ENCODE measurements around the gene ZNF787. TPM values are rescaled to one million over a fixed set of nuclear protein-coding genes. Genes with fewer than 3 reads are reported as not detected.
"Not testable (repeated sequence)": the region's sequence is repeated elsewhere in the genome, so short reads cannot be mapped to it uniquely, and the experiment has no call there.

The ZNF787 gene
- total RNA-seq, 1 experiment from 2014 or later = 132 TPM

DNA sequence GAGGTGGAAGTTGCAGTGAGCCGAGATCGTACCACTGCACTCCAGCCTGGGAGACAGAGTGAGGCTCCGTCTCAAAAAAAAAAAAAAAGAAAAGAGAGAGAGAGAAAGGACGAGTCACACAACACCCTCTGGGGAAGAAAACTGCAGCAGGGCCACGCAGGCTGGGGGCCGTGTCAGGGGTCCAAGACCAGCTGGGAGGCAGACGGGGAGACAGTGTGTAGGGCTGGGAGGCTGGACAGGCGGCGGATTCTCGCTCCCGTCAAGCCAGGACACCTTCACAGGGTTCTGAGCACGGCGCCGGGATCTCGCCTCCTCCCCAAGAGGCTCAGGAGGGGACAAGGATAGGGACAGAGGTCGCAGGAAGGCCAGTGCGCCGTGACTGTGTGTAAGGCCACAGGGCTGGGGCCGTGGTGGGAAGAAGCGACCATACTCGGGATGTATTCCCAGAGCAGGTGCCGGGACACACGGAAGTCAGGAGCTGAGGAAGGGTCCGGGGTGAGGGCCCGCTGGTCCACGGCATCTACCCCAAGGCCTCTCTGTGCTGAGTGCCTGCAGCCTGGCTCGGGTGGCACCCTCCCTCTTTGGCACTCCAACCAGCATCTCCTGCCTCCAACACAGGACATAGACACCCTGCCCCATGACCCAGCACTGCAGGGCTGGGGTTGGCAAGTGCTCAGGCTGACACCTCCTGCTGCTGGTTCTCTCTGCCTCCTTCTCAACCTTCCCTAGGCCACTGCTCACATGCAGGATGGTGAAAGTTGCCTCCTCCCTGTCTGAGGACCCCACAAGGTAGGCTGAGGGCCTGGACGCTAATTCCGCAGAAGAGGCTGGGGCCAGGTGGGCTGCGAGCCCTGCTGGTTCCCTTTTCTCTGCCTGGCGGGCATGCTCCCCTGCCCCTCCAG, 21.2 kb downstream of the ZNF787 start:
- TF ChIP-seq TCF7L2 (IDR thresholded peaks at IDR 0.05; ENCODE audit: low read depth, low read length) = no peak
- TF ChIP-seq, protein P1, sequence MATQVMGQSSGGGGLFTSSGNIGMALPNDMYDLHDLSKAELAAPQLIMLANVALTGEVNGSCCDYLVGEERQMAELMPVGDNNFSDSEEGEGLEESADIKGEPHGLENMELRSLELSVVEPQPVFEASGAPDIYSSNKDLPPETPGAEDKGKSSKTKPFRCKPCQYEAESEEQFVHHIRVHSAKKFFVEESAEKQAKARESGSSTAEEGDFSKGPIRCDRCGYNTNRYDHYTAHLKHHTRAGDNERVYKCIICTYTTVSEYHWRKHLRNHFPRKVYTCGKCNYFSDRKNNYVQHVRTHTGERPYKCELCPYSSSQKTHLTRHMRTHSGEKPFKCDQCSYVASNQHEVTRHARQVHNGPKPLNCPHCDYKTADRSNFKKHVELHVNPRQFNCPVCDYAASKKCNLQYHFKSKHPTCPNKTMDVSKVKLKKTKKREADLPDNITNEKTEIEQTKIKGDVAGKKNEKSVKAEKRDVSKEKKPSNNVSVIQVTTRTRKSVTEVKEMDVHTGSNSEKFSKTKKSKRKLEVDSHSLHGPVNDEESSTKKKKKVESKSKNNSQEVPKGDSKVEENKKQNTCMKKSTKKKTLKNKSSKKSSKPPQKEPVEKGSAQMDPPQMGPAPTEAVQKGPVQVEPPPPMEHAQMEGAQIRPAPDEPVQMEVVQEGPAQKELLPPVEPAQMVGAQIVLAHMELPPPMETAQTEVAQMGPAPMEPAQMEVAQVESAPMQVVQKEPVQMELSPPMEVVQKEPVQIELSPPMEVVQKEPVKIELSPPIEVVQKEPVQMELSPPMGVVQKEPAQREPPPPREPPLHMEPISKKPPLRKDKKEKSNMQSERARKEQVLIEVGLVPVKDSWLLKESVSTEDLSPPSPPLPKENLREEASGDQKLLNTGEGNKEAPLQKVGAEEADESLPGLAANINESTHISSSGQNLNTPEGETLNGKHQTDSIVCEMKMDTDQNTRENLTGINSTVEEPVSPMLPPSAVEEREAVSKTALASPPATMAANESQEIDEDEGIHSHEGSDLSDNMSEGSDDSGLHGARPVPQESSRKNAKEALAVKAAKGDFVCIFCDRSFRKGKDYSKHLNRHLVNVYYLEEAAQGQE (IDR thresholded peaks at IDR 0.05; ENCODE audit: insufficient read depth in 1 of 2, low read depth in 2 of 2, low read length in 1 of 2) = no peak
- no peak for TF ChIP-seq SIN3A (IDR thresholded peaks at IDR 0.05; ENCODE audit: borderline replicate concordance, insufficient read depth, low read depth, low read length)
- Histone ChIP-seq H3K27ac (ENCODE audit: low read length) (no peak overlapping the region), H3K27me3 (ENCODE audit: control insufficient read depth, insufficient read depth, low read length) (no peaks in the 10 kb centered on the region), H3K36me3 (ENCODE audit: control insufficient read depth, insufficient read depth, low read length) (peaks cover 6% of the 10 kb centered on the region), H3K4me1 (ENCODE audit: control insufficient read depth, insufficient read depth, low read length) (peaks cover 9% of the 10 kb centered on the region), H3K9me3 (ENCODE audit: control insufficient read depth, insufficient read depth, low read depth, low read length) (no peaks in the 10 kb centered on the region), H3K4me3 (ENCODE audit: low read depth in 2 of 2, low read length in 2 of 2) (no peak overlapping the region)
- DNase-seq (ENCODE audit: low read depth, low spot score) (no peak), ATAC-seq (0 out of 2 replicates have a peak, but pooled peaks have one; percentile 19)
- intact Hi-C loops (cut with micrococcal nuclease; ENCODE audit: unreplicated experiment) = no loop called here
- in situ Hi-C loops (cut with HindIII; ENCODE audit: low pct_unique_long_range_greater_than_20kb, low sequenced_read_pairs) = no loop called here
- CTCF ChIA-PET = no interaction called here
- POLR2A ChIA-PET = no interaction called here
- BruUV-seq (replicated peaks) = no TSS peak

DNA sequence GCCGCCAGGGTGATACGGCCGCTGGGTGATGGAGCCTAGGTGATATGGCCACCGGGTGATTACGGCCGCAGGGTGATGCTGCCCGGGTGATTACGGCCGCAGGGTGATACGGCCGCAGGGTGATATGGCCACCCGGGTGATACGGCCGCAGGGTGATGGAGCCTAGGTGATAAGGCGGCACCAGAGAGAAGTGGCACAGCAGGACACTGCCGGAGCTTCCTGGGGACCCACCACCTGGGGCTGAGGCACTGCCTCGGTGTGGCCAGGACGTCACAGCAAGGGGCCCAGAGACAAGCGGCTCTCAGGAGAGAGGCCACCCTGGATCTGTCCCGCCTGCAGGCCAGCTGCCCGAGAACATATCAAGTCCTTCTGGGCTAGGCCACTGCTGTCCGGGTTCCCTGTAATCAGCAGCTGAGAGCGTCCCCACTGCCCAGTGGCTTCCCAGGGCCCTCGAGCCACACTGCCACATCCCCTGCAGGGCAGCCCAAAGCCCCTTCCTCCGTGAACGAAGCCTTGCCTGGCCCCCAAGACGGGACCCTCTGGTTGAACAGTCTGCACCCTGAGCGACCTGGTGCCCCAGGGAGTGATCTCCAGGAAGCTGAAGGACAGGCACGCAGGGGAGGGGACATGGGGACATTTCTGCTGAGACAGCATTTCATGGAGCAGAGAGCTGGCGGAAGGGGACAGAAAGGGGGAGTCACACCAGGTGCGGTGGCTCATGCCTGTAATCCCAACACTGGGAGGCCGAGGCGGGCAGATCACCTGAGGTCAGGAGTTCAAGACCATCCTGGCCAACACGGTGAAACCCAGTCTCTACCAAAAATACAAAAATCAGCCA, 22.1 kb downstream of the ZNF787 start:
- Histone ChIP-seq H3K9me3 (ENCODE audit: control insufficient read depth, insufficient read depth, low read depth, low read length) (no peaks in the 10 kb centered on the region), H3K27me3 (ENCODE audit: control insufficient read depth, insufficient read depth, low read length) (no peaks in the 10 kb centered on the region), H3K4me3 (ENCODE audit: low read depth in 2 of 2, low read length in 2 of 2) (no peak overlapping the region), H3K36me3 (ENCODE audit: control insufficient read depth, insufficient read depth, low read length) (peaks cover 6% of the 10 kb centered on the region), H3K4me1 (ENCODE audit: control insufficient read depth, insufficient read depth, low read length) (peaks cover 4% of the 10 kb centered on the region; the same call in 1 of the 2 replicates), H3K27ac (ENCODE audit: low read length) (no peak overlapping the region)
- ChIA-PET POLR2A (no interaction called here), CTCF (no interaction called here)
- TF ChIP-seq, protein P2, sequence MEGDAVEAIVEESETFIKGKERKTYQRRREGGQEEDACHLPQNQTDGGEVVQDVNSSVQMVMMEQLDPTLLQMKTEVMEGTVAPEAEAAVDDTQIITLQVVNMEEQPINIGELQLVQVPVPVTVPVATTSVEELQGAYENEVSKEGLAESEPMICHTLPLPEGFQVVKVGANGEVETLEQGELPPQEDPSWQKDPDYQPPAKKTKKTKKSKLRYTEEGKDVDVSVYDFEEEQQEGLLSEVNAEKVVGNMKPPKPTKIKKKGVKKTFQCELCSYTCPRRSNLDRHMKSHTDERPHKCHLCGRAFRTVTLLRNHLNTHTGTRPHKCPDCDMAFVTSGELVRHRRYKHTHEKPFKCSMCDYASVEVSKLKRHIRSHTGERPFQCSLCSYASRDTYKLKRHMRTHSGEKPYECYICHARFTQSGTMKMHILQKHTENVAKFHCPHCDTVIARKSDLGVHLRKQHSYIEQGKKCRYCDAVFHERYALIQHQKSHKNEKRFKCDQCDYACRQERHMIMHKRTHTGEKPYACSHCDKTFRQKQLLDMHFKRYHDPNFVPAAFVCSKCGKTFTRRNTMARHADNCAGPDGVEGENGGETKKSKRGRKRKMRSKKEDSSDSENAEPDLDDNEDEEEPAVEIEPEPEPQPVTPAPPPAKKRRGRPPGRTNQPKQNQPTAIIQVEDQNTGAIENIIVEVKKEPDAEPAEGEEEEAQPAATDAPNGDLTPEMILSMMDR (IDR thresholded peaks at IDR 0.05) = no peak
- no peak for TF ChIP-seq POLR2AphosphoS5 (IDR thresholded peaks at IDR 0.05; ENCODE audit: low read depth, low read length)
- TF ChIP-seq, protein P1 (IDR thresholded peaks at IDR 0.05; ENCODE audit: insufficient read depth in 1 of 2, low read depth in 2 of 2, low read length in 1 of 2) = no peak
- no peak for TF ChIP-seq SIN3A (IDR thresholded peaks at IDR 0.05; ENCODE audit: borderline replicate concordance, insufficient read depth, low read depth, low read length)
- no peak for TF ChIP-seq TCF7L2 (IDR thresholded peaks at IDR 0.05; ENCODE audit: low read depth, low read length)
- ATAC-seq (no peak), DNase-seq (ENCODE audit: low read depth, low spot score) (no peak)
- intact Hi-C loops (cut with micrococcal nuclease; ENCODE audit: unreplicated experiment) (no loop called here), in situ Hi-C loops (cut with HindIII; ENCODE audit: low pct_unique_long_range_greater_than_20kb, low sequenced_read_pairs) (no loop called here)
- no TSS peak for BruUV-seq (replicated peaks)

DNA sequence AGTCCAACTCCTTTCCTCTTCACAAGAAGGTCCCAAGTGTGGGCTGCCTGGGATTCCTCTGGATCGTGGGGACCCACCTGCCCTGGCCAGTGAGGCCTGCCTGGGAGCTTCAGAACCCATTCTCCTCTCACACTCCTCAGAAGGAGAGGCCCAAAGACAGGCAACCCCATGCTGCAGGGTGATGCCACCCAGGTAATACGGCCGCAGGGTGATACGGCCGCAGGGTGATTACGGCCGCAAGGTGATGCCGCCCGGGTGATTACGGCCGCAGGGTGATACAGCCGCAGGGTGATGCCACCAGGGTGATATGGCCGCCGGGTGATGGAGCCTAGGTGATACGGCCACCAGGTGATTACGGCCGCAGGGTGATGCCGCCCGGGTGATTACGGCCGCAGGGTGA, 22.9 kb downstream of the ZNF787 start:
- H3K36me3 ChIP-seq (ENCODE audit: control insufficient read depth, insufficient read depth, low read length); H3K9me3 ChIP-seq (ENCODE audit: control insufficient read depth, insufficient read depth, low read depth, low read length); H3K4me3 ChIP-seq (ENCODE audit: low read depth in 2 of 2, low read length in 2 of 2); CTCF ChIA-PET; in situ Hi-C loops (cut with HindIII; ENCODE audit: low pct_unique_long_range_greater_than_20kb, low sequenced_read_pairs); ATAC-seq; BruUV-seq (replicated peaks); H3K27ac ChIP-seq (ENCODE audit: low read length); DNase-seq (ENCODE audit: low read depth, low spot score); H3K27me3 ChIP-seq (ENCODE audit: control insufficient read depth, insufficient read depth, low read length); H3K4me1 ChIP-seq (ENCODE audit: control insufficient read depth, insufficient read depth, low read length); intact Hi-C loops (cut with micrococcal nuclease; ENCODE audit: unreplicated experiment): not testable (repeated sequence)
- POLR2A ChIA-PET = interaction anchor here (0.7 kb wide), 1 partner anchor 65 kb away, joined by 12 read pairs; no protein-coding TSS in a partner anchor

Measured in Panc1 (cell line).